GM21423 (cell line): ENCODE results near the gene CAV3.
"Not testable (repeated sequence)": the region's sequence is repeated elsewhere in the genome, so short reads cannot be mapped to it uniquely, and the experiment has no call there.

ENCODE experiments used
- ATAC-seq: cut with Tn5 transposase; IDR thresholded peaks from one replicate; pipeline ENCODE4 v1.9.1; 2021; ENCODE audit warnings: mild to moderate bottlenecking, moderate library complexity; ENCODE audit not compliant: unreplicated experiment

The CAV3 gene

DNA sequence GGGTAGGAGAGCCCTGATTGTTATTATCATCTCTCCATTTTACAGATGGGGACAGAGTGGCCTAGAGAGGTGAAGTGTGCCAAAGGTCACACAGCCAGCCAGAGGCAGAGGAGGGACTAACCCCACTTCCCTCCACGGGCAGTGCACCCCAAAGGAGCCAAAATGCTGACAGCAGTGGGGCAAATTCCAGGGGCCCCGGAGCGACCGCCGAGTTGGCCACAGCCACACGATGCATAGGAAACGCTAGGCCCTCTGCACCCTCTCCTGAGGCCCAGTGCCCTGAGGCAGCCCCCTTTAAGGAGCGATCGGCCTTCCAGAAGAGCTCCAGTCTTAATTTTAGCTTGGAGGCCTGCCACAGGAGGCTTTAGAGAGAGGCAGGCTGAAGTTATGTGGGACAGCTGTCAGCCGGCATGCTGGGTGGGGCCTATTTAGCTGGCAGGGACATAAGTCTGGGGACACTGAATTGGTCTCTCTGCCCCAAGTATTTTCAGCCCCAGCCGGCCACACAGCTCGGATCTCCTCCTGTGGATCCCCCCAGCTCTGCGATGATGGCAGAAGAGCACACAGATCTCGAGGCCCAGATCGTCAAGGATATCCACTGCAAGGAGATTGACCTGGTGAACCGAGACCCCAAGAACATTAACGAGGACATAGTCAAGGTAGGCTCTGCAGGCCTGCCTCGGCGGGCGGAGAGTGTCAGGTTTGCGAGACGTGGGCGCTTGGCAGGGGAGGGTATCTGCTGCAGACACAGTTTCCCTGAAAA is at the start of gene CAV3:
Gene CAV3, plus strand, starts transcription at position 471 of the 763 bp plus-strand sequence. Its CDS starts 75 bp downstream, at position 546.
- ATAC-seq: no peak

DNA sequence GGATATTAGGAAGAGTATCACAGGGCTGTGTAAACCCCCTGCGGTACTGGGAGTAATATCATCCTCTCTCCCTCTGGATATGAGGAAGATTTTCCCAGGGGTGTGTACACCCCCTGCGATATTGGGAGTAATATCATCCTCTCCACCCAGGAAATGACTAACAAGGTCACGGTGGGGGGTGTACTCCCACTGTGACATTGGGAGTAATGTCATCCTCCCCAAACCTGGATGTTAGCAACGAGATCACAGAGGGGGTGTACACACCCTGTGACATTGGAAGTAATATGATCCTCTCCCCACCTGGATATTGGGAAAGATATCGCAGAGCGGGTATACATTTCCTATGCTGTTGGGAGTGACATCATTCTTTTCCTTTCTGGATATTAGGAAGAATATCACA is 48.6 kb upstream of the CAV3 start:
- not testable (repeated sequence) for ATAC-seq

DNA sequence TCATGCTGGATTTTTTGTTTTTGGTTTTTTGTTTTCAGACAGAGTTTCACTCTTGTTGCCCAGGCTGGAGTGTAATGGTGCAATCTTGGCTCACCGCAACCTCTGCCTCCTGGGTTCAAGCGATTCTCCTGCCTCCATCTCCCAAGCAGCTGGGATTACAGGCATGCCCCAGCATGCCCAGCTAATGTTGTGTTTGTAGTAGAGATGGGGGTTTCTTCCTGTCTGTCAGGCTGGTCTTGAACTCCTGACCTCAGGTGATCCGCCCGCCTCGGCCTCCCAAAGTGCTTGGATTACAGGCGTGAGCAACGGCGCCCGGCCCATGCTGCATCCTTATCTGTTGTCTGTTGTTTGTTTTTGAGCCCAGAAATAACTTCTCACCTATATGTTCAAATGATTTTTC is 42.3 kb upstream of the CAV3 start:
- not testable (repeated sequence) for ATAC-seq

DNA sequence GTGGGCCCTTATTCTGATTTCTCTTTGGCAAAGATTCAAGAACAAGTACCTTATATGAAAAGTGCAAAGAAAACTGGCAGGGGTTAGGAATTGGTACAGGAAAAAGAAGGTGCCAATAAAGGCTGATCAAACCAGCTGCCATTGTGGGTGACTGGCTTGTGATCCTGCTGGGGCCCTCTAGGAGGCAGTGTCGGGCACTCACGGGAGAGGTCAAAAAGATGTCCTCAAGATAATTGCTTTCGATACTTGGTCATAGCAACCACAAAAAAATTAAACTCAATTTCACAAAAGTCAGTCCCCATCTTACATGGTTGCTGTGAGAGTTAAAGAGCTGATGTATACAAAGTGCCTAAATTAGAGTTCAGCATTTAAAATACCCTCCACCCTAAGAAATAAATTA is 31.0 kb upstream of the CAV3 start:
- no peak for ATAC-seq

DNA sequence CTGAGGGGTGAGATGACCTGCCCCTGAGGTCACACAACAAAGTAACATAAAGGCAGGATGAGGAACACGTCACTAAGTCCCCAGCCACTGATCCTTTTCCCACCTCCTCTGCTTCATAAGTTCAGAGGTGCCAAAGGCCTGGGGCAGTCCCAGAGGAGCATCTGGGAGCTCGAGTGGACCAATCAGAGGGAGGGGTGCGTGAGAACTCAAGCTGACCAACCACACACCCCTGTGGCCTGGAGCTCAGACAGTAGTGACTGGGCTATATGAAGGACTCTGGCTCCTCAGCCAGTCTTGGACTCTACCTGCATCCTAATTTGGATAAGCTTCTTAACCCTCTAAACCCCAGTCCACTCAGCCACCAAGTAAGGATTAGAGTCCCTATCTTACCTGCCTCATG is 28.0 kb upstream of the CAV3 start:
- no peak for ATAC-seq

DNA sequence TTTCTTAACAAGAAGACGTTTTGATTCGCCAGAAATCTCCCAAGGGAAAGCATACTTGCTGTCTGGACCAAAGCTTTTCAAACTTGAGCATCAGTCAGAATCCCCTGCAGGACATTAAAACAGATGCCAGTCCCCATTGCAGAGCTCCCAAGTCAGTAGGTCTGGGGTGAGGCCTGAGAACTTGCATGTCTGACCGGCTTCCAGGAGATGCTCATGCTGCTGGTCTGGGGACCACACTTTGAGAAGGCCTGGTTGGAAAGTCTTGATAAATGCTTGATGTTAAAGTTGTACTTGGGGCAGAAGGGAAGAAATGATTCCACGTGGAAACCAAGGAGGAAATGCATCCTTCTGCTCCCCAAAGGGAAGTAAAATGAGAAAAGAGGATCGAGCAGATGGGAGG is 24.3 kb upstream of the CAV3 start:
- ATAC-seq: no peak

DNA sequence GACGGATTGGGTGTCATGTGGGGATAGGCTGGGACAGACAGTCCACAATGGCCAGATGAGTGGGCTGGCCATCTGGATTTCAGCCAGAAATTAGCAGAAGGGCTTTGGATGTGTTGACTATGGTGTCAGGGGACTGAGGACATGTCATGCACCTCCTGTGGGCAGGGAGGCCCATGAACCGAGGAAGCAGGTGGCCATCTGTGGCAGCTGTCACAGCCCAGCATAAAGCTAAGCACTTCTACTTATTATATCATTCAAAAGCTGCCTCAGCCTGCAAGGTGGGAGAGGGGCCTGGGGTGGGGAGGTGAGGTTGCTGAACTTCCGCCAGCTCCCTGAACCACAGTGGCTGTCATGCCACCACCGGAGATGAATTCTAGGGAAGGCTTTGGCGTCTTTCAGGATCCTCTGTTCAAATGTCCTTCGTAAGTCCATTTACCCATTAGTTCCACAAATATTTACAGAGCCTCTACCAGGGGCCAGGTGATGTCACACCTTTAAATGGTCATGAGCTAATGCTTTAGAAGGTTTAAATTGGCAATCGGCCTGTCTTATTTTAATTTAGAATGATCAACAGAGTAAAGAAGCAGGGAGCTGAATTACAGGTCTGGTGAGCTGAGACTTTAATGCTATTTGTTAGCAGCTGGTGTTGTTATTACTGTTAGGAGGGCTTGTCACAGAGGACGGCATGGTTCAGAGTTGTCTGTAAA is 23.6 kb upstream of the CAV3 start:
- no peak for ATAC-seq

DNA sequence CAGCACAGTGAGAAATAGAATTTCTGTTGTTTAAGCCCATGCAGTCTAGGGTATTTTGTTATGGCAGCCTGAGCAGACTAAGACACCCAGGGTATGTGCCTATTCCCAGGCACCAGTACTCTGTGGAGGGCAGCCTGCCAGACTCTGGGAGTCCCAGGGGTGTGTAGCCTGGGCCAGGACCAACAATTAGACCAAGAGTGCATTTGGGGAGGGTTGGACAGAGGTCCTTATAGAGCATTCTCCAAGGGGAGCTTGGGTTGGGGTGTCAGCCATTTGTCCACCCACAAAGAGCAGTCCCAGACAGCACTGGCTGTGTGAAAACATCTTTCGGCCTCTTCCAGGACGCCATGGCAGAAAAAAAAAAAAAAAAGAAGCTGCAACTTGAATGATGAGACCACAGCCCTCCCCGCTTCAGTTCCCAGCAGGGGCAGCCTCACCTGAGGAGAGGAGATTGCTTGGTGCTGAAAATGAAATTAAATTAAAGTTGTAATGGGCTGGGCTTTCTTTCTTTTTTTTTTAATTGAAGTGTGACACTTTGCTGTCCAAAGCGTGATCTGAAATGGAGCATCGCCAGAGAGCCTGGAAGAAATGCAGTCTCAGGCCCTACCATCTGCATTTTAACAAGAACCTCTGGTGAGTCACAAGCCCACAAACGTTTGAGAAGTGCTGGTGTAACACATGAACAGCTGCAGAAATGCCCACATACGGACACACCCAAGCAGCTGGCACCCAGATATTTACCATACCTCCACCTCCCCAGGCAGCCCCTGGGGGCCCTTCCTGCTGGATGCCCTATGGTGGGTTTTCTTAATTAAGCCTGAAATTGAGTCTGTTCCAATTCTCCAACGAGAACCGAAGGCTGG is 21.3 kb upstream of the CAV3 start:
- no peak for ATAC-seq

DNA sequence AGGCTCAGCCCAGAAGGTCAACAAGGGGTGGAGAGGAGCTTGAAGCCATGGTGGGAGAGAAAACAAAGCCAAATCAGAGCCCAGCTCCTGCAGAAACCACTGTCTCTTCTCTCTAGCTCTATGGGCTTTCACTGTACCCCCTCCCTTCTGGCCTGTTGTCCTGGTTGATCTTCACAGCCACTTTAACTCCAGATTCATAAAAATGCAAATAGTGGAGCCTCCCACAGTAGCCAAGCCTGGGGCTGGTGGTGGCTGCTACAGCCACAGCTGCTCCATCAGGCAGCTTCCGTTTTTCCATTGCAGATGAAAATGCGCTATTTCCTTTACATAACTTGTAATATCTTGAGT is 20.7 kb upstream of the CAV3 start:
- no peak for ATAC-seq

DNA sequence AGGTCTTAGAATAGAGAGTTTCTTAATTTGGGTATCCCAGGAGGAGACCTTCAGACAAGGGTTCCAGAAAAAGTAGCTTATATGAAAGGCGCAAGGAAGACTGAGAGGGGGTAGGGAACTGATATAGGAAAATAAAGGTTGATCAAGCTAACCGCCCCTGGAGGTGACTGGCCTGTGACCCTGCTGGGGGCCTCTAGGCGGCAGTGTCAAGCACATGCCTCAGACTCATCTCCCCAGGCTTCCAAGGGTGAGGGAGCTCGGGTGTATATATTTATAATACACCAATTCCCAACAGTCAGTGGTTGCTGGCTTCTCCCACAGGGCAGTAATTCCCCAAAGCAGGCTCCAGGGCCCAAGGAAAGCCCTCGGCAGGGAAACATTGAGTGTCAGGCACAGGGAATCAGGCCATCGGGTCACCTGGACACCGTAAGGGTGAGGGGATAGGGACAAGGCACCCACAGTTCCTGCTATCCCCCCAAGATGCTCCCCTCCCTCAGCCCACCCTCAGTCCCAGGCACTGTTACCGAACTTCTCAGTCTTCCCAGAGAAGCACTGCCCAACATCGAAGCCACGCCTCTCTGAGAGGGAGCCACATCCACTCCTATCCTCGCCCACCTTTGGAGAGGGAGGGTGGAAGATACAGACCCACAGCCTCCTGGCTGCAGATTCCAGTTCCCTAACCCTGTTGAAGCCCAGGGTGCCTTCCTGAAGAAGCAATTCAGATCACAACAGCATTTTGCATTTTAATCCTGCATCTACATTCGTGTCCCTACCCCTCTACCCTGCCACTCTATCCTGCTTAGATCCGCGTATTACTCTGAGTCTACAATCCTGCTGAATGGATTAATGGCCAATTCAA is 19.5 kb upstream of the CAV3 start:
- no peak for ATAC-seq

DNA sequence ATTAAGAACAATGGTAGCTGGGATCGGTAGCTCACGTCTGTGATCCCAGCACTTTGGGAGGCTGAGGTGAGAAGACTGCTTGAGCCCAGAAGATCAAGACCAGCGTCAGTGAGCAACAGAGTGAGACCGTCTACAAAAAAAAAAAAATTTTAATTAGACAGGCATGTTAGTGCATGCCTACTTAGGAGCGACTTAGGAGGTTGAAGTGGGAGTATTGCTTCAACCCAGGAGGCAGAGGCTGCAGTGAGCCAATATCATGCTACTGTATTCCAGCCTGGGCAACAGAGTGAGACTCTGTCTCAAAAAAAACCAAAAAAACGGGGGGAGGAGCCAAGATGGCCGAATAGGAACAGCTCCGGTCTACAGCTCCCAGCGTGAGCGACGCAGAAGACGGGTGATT is 17.8 kb upstream of the CAV3 start:
- ATAC-seq: not testable (repeated sequence)

DNA sequence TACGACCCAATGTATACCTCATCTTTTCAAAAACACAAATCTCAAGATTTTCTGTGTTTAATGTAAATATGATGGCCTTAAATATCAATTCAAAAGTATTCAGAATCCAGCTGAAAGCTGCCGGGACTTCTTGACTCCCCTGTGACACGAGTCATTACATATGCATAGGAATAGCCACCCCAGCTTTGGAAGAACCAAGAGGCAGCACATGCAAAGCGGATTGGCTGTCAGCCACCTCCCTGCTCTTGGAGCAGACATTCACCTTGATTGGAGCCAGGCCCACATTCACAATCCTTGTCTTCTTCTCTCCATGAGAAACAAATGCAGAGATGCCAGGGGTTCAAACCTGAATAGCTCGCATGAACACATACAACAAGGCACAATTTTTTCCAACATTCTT is 10.8 kb upstream of the CAV3 start:
- ATAC-seq: no peak

DNA sequence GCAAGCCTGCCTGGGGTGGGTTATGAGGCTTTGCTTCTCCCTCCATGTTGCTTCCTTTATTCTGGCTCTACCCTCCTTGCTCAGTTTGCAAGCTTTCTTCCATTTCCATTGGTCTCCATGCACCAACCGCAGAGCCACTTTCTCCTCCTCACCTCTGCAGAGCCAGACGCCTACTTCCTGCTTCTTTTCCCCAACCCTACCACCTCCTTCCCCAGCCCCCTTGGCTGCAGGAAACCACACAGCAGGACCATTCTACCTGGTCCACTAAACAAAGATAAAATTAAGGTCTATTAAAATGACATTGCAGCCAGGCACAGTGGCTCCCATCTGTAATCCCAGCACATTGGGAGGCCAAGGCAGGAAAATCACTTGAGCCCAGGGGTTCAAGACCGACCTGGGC is 10.0 kb upstream of the CAV3 start:
- no peak for ATAC-seq

DNA sequence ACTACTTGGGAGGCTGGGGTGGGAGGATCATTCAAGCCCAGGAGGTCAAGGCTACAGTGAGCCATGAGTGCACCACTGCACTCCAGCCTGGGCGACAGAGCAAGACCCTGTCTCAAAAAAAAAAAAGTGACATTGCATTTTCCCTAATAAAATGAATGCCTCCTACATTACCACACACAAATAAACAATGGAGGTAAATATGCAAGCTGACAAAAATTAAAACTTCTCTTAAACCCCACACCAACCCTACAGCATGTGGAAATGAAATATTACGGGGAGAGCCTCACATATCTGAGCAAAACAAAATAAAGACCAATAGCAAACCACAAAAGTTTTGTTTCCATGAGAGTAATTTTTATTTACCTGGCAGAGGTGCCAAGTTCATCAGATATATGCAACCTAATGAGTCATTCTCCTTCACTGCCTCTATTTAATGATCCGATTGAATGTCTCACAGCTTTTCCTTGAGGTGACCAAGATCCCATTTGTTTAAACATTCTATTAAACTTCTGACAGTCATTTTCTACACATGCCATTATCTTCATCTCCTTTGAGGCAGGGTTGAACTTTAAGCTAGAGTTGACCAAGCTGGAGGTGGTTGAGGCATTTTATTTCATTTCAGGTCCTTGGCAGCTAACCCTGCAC is 9.4 kb upstream of the CAV3 start:
- no peak for ATAC-seq

DNA sequence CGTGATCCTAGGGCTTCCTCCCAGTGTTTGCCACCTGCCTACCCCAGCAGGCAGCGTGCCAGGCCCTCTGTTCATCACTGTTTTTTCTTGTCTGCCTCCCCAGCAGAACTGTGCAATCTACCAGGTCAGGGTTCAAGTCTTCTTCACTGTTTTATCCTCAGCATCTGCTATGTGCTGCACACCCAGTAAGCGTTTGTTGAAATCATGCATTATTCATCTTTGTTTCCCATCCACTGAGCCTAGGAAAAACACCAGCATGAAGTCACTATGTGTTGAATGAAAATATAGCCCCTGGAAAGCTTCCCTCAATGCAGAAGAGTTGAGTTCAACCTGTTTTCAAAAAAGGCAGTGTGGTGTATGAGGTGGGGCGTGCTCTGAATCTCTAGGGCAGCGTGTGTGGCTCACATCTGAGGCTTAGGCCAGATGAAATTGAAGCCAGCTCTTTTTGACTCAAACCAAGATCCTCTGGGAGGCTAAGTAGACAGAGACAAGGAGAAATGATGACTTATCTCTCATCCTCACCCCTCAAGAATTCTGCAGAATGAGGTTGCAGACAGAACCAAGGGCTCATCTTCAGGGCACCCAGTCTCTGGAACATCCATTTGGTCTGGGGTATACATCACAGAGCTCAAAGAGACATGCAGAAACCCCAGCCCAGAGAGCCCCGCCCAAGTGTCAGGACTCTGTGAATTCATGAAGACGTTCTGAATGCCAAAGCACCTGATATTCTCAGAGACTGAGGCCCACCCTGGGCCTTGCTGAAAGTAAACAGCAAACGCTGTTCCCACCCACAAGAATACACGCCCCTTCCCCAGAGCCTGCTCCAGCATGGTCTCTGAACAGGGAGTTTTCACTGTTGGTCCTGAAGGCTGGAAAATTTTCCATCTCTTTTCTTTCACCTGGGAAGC is 5.7 kb upstream of the CAV3 start:
- no peak for ATAC-seq

DNA sequence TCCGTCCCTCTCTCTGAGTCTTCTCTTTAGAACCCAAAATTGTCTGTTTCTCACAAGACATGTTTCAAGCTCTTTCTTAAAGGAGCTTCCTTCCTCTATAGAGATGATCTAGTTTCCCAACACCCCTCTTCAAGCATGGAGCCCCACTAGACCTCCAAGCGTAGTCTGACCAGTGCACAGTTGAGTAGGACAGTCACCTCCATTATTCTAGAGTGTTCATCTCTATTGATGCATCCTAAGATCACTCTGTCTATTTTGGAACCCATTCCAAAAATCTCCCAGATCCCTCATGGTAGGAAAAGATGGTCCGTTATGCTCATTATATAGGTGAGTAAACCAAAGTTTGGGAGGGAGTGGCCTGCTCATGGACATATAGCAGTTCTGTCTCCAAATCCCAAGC is 4.1 kb upstream of the CAV3 start:
- no peak for ATAC-seq

DNA sequence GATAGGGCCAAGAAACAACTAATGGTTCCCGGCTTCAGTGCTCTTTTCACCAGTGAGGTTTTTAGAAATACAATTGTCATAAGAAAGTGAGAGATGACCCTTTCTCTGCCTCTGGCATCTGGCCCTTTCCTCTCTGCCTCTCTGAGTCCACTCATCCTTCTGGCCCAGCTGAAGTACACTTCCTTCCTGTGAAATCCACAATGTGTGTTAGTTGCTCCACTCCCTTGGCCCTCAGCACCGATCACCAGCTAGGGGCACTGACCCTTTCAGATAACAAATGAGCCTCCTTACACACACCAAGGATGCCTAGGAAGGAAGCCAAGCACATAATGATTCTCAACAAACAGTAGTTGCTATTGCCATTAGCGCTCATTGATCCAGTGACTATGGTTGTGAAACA is 2.9 kb upstream of the CAV3 start:
- no peak for ATAC-seq

DNA sequence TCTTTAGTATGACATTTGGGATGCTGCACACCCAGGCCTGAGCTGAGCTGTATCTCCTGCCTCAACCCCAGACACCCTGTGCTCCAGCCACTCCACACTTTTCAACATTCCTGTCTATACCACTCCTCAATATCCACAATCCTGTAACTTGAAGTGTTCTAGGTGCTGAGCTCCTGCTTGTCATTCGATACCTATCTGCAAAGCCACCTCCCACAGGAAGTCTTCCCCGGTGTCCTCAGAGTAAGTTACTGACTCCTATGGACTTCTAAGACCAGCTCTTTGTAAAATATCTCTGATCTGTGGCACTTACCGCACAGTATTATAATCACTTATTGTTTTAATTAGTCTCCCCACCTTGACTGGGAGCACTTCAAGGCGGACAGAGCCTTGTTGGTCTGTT is 1.2 kb upstream of the CAV3 start:
- no peak for ATAC-seq

DNA sequence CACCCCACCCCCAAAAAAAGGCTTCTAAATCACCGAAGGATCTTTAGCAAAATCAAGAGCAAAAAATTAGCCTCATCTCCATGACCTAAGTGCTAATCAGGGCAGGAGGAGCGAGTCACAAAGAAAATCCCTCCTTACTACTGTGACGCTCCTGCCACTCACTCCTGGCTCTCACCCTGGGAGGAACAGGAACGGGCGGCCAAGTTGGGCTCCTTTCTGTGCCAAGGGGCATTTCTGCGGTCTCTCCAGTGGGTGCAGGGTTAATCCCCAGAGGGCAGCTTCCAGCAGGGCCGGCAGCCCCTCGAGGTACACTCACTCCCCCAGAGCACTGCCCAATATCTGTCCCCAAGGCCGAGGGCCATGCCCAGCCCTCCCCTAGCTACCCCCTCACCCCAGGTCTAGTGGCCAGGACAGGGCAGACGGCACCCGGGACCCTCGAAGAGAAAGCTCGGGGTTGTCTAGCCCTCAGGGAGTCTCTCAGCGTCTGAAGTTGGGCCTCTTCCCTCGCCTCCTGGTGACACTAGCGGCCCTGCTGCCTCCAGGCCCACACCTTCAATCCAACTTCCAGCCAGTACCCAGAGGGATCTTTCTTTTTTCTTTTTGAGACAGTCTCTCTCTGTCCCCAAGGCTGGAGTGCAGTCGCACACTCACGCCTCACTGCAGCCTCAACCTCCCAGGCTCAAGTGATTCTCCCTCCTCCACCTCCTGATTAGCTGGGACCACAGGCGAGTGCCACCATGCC is 706 bp downstream of the CAV3 start:
- ATAC-seq: no peak
